Stomach smooth muscle (tissue), 2 donors: ENCODE measurements around the gene CALCB.
"Not testable (repeated sequence)": the region's sequence is repeated elsewhere in the genome, so short reads cannot be mapped to it uniquely, and the experiment has no call there.

Source experiments
- H3K27ac ChIP-seq: one replicate; pipeline ENCODE4 v1.7.0; 2013; ENCODE audit warnings: mild to moderate bottlenecking, low read length, inconsistent platforms
- H3K27me3 ChIP-seq, 2 donors: one replicate each; pipeline ENCODE4 v1.7.0; 2013; ENCODE audit warnings: low read length in 2 of 2; ENCODE audit not compliant: insufficient read depth in 2 of 2, control insufficient read depth in 1 of 2
- H3K36me3 ChIP-seq, 2 donors: one replicate each; pipeline ENCODE4 v1.7.0; 2013; ENCODE audit warnings: low read length in 2 of 2; ENCODE audit not compliant: control insufficient read depth in 2 of 2, insufficient read depth in 2 of 2
- H3K4me1 ChIP-seq: one replicate; pipeline ENCODE4 v1.7.0; 2013; ENCODE audit warnings: low read length; ENCODE audit not compliant: control insufficient read depth, insufficient read depth
- H3K4me3 ChIP-seq, 2 donors: one replicate each; pipeline ENCODE4 v1.7.0; 2013; ENCODE audit warnings: low read length in 2 of 2
- H3K9ac ChIP-seq, 2 donors: one replicate each; pipeline ENCODE4 v1.7.0; 2013; ENCODE audit warnings: low read length in 2 of 2, mild to moderate bottlenecking in 1 of 2
- H3K9me3 ChIP-seq, 2 donors: one replicate each; pipeline ENCODE4 v1.7.0; 2013; ENCODE audit warnings: low read length in 2 of 2; ENCODE audit not compliant: control insufficient read depth in 2 of 2
- donor health status: healthy.
- donor health status: Pancreatic carcinoma.

Gene CALCB

GRCh38 chr11:15048616-15049015 is 24.8 kb upstream of the CALCB start:
- no peaks in the 10 kb centered on the region for H3K9me3 ChIP-seq
- H3K27ac ChIP-seq = no peak overlapping the region
- no peak overlapping the region for H3K9ac ChIP-seq
- peaks cover 0 to 2% of the 10 kb centered on the region in 2 donors for H3K27me3 ChIP-seq
- H3K4me3 ChIP-seq = no peak overlapping the region
- H3K4me1 ChIP-seq = no peaks in the 10 kb centered on the region
- no peaks in the 10 kb centered on the region for H3K36me3 ChIP-seq

GRCh38 chr11:15053191-15053685 is 20.2 kb upstream of the CALCB start:
- Histone ChIP-seq H3K36me3 (no peaks in the 10 kb centered on the region), H3K4me1 (no peaks in the 10 kb centered on the region), H3K27me3 (peaks cover 0 to 2% of the 10 kb centered on the region in 2 donors), H3K9me3 (no peaks in the 10 kb centered on the region), H3K9ac (no peak overlapping the region), H3K4me3 (no peak overlapping the region), H3K27ac (no peak overlapping the region)

DNA sequence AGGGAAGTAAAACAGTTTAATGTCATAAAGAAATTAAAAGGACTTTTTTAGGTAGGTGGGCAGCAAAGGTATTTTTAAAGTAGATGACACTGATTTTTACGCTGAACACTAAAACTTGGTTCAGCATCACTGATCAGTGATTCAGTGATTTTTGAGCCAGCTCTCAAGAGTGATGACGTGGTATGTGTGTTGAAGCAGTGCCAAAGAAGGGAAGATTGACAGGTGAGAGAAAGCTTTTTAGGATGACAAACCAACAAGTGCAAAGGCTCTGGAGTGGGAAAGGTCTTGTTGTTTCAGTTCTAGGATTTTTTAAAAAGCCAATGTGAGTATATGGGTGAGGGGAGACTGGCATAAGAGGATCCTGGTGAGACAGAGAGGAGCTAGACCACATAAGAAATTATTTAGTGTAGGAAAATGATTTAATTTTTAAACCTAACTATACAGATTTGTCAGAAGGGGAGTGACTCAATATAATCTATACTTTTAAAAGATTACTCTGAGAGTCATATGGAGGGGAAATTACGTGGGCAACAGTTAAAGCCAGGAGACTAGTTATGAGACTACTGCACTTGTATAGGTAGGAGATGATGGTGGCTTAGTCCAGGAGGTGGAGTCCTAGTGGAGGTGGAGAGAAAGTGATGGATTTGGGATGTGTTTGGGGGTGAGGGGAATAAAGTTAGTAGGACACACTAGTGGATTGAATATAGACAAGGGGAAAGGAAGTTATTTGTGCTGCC is 17.6 kb upstream of the CALCB start:
- H3K4me1 ChIP-seq = no peaks in the 10 kb centered on the region
- H3K9ac ChIP-seq = no peak overlapping the region
- no peak overlapping the region for H3K27ac ChIP-seq
- no peak overlapping the region for H3K4me3 ChIP-seq
- no peaks in the 10 kb centered on the region for H3K9me3 ChIP-seq
- no peaks in the 10 kb centered on the region for H3K36me3 ChIP-seq
- H3K27me3 ChIP-seq = peaks cover 0 to 2% of the 10 kb centered on the region in 2 donors

DNA sequence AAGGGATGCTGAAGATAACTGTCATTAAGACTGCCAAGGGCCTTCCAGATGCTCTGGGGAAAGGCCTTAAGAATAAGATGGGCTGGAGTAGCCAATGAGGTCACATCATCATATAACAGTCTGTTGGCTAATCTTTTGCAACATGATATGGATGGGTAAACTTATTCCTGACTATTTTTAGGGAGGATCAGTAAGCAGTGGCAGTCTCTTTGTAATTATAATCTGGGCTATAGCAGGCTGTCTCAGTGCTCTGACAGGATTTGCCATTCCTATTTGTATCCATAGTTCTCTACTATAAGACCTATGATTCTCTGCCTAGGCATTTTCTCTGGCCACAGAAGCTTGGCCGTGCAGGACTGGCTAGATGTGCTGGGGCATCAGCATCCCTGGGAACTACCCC is 16.1 kb upstream of the CALCB start:
- Histone ChIP-seq H3K4me1 (no peaks in the 10 kb centered on the region), H3K9ac (no peak overlapping the region), H3K27me3 (peaks cover 0 to 2% of the 10 kb centered on the region in 2 donors), H3K9me3 (no peaks in the 10 kb centered on the region), H3K4me3 (no peak overlapping the region), H3K27ac (no peak overlapping the region), H3K36me3 (no peaks in the 10 kb centered on the region)

GRCh38 chr11:15059132-15059915 is 14.1 kb upstream of the CALCB start:
- Histone ChIP-seq H3K27ac (no peak overlapping the region), H3K4me1 (no peaks in the 10 kb centered on the region), H3K4me3 (no peak overlapping the region), H3K9ac (no peak overlapping the region), H3K27me3 (no peaks in the 10 kb centered on the region), H3K36me3 (no peaks in the 10 kb centered on the region), H3K9me3 (no peaks in the 10 kb centered on the region)

GRCh38 chr11:15062599-15062998 is 10.8 kb upstream of the CALCB start:
- H3K36me3 ChIP-seq = no peaks in the 10 kb centered on the region
- H3K4me1 ChIP-seq = no peaks in the 10 kb centered on the region
- H3K4me3 ChIP-seq = no peak overlapping the region
- no peaks in the 10 kb centered on the region for H3K27me3 ChIP-seq
- H3K9ac ChIP-seq = no peak overlapping the region
- H3K27ac ChIP-seq = no peak overlapping the region
- no peaks in the 10 kb centered on the region for H3K9me3 ChIP-seq

GRCh38 chr11:15069751-15070150 is 3.6 kb upstream of the CALCB start:
- not testable (repeated sequence) for H3K36me3 ChIP-seq, H3K27ac ChIP-seq, H3K9ac ChIP-seq, H3K9me3 ChIP-seq, H3K4me3 ChIP-seq
- peaks cover 17 to 28% of the 10 kb centered on the region in 2 donors for H3K27me3 ChIP-seq
- H3K4me1 ChIP-seq = peaks cover 12% of the 10 kb centered on the region

GRCh38 chr11:15071556-15072255 is 1.7 kb upstream of the CALCB start:
- Histone ChIP-seq H3K27ac (no peak overlapping the region), H3K4me1 (peaks cover 12% of the 10 kb centered on the region), H3K9ac (no peak overlapping the region), H3K4me3 (no peak overlapping the region), H3K36me3 (no peaks in the 10 kb centered on the region), H3K27me3 (peaks cover 22 to 31% of the 10 kb centered on the region in 2 donors), H3K9me3 (no peaks in the 10 kb centered on the region)

DNA sequence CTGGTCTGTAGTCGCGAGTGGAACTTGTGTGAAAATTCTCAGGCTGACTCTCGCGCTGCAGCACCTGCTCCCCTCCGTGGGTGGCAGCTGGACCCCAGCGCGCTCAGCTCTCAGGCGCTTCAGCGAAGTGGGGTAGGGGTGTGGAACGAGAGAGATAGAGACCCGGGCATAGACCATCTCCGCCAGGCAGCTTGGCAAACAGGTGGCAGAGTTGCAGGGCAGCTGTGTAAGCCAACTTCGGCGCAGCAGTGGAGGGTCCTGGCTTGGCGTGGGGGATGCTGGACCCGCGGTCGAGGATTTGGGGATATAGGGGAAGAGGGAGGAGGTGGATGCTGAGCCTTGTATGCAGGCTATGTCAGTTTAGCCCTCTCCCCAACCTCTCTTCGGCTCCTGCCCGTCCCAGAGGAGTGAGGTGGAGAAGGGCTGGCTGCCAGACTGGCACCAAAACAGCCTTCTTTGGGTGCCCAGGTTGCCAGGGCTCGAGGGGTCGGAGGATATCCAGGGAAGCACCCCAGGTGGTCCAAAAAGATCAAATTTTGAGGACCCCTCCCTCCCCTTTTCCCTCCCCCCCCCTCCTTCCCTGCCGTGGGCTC is 746 bp upstream of the CALCB start:
- Histone ChIP-seq H3K4me3 (no peak overlapping the region), H3K9me3 (no peaks in the 10 kb centered on the region), H3K9ac (no peak overlapping the region), H3K27ac (no peak overlapping the region), H3K4me1 (peaks cover 12% of the 10 kb centered on the region), H3K36me3 (no peaks in the 10 kb centered on the region), H3K27me3 (peaks cover 23 to 31% of the 10 kb centered on the region in 2 donors)
